Endothelial cell of umbilical vein (primary cell): Measurements from ENCODE around the gene ZNF148. TPM values are rescaled to one million over a fixed set of nuclear protein-coding genes. Genes with fewer than 3 reads are reported as not detected.

ENCODE experiments used
- BruUV-seq: library from RNA; stranded (reverse); fragments of 400-500 nt; replicated peaks from 2 replicates; lab custom pipeline; 2021; lab: Mats Ljungman, UMichigan
- CTCF ChIA-PET: fragments of 300-600, 350-600 bp; sonication (Branson Sonifier 250); formaldehyde crosslinking; loops from one replicate; lab custom pipeline; 2021; ENCODE audit warnings: antibody characterized with exemption, inconsistent platforms; lab: Charles Lee
- POLR2A ChIA-PET: fragments of 300-600, 350-600 bp; sonication (Branson Sonifier 250); formaldehyde crosslinking; loops from one replicate; lab custom pipeline; 2021; ENCODE audit warnings: antibody characterized with exemption, inconsistent platforms; lab: Charles Lee
- DNase-seq: peaks from one replicate; pipeline ENCODE4 v3.0.0-alpha.2; 2011; ENCODE audit warnings: low read depth, low spot score
- FAIRE-seq: peaks from 2 replicates; lab custom pipeline; 2011; peaks lifted over from hg19 to GRCh38; lab: Jason Lieb, UNC
- H2AFZ ChIP-seq: 2 replicates; pipeline ENCODE4 v1.6.0; 2012; ENCODE audit warnings: low read depth, low read length, control low read depth, inconsistent platforms
- H3K27ac ChIP-seq: 2 replicates; pipeline ENCODE4 v1.5.1; 2011; ENCODE audit warnings: low read depth, mild to moderate bottlenecking, control low read depth, low read length, moderate library complexity; ENCODE audit not compliant: insufficient read depth
- H3K27me3 ChIP-seq, 2 experiments: 2 replicates each; pipeline versions ENCODE4 v1.6.0 to v1.6.1; 2011; ENCODE audit warnings: low read length in 2 of 2, mixed read lengths in 1 of 2; ENCODE audit not compliant: control insufficient read depth in 2 of 2, insufficient read depth in 2 of 2
- H3K36me3 ChIP-seq, 2 experiments: 2 replicates in 1 of 2; 3 replicates in 1 of 2; pipeline ENCODE4 v1.5.1; 2011; ENCODE audit warnings: low read length in 2 of 2, mild to moderate bottlenecking in 1 of 2, moderate library complexity in 1 of 2; ENCODE audit not compliant: control insufficient read depth in 2 of 2, insufficient read depth in 2 of 2; ENCODE audit errors: extremely low read depth in 1 of 2
- H3K4me1 ChIP-seq: 3 replicates; pipeline ENCODE4 v1.5.1; 2011; ENCODE audit warnings: mild to moderate bottlenecking, low read length; ENCODE audit not compliant: control insufficient read depth, insufficient read depth; ENCODE audit errors: extremely low read depth
- H3K4me2 ChIP-seq: 2 replicates; pipeline ENCODE4 v1.6.1; 2011; ENCODE audit warnings: low read length, control low read depth, mixed read lengths; ENCODE audit not compliant: insufficient read depth
- H3K4me3 ChIP-seq, 3 experiments: fragments of 200-600 bp in 1 of 3; sonication (generic), shearing (Covaris generic) in 1 of 3; replicated peaks in 1 of 3; 2 replicates each; pipeline ENCODE4 v1.5.1; 2011 to 2016; ENCODE audit warnings: control low read depth in 3 of 3, low read length in 3 of 3, mild to moderate bottlenecking in 2 of 3, inconsistent platforms in 1 of 3, low read depth in 1 of 3, moderate library complexity in 1 of 3; ENCODE audit not compliant: insufficient read depth in 1 of 3
- H3K79me2 ChIP-seq: 2 replicates; pipeline ENCODE4 v1.6.0; 2012; ENCODE audit warnings: low read length, inconsistent platforms; ENCODE audit not compliant: control insufficient read depth, insufficient read depth
- H3K9ac ChIP-seq: replicated peaks from 2 replicates; pipeline ENCODE3; 2011; ENCODE audit warnings: low read length, control low read depth; ENCODE audit not compliant: insufficient read depth; ENCODE audit errors: extremely low read depth
- H3K9me1 ChIP-seq: replicated peaks from 3 replicates; pipeline ENCODE4 v1.6.0; 2011; ENCODE audit warnings: mild to moderate bottlenecking, low read length; ENCODE audit not compliant: control insufficient read depth, insufficient read depth; ENCODE audit errors: extremely low read depth
- H3K9me3 ChIP-seq: replicated peaks from 2 replicates; pipeline ENCODE4 v1.5.1; 2012; ENCODE audit warnings: low read length, inconsistent platforms; ENCODE audit not compliant: control insufficient read depth, insufficient read depth
- H4K20me1 ChIP-seq: replicated peaks from 2 replicates; pipeline ENCODE3; 2011; ENCODE audit warnings: mild to moderate bottlenecking, low read length; ENCODE audit not compliant: control insufficient read depth, insufficient read depth; ENCODE audit errors: extremely low read depth
- EZH2 ChIP-seq: IDR thresholded peaks from 2 replicates; pipeline ENCODE4 v1.6.1; 2012; ENCODE audit warnings: borderline replicate concordance, low read depth, mild to moderate bottlenecking, moderate library complexity, low read length, inconsistent platforms; ENCODE audit not compliant: severe bottlenecking
- FOS ChIP-seq: IDR thresholded peaks from 2 replicates; pipeline ENCODE4 v1.6.1; 2011; ENCODE audit warnings: mild to moderate bottlenecking, low read length, moderate library complexity, borderline replicate concordance; ENCODE audit not compliant: insufficient read depth
- GATA2 ChIP-seq: IDR thresholded peaks from 2 replicates; pipeline ENCODE4 v1.7.0; 2011; ENCODE audit warnings: low read depth, mild to moderate bottlenecking, moderate library complexity, mixed read lengths, low read length; ENCODE audit not compliant: insufficient read length, insufficient read depth
- JUN ChIP-seq: IDR thresholded peaks from 2 replicates; pipeline ENCODE4 v1.6.1; 2011; ENCODE audit warnings: borderline replicate concordance, low read depth; ENCODE audit not compliant: insufficient read length, insufficient read depth
- MYC ChIP-seq: IDR thresholded peaks from one replicate; pipeline ENCODE4 v1.6.1; 2011; ENCODE audit warnings: mild to moderate bottlenecking, low read depth, low read length
- POLR2A ChIP-seq: IDR thresholded peaks from 2 replicates; pipeline ENCODE4 v1.6.1; 2012; ENCODE audit warnings: low read depth, mild to moderate bottlenecking, control low read depth, low read length
- POLR2AphosphoS5 ChIP-seq: IDR thresholded peaks from 2 replicates; pipeline ENCODE4 v1.6.1; 2012; ENCODE audit warnings: low read depth, mild to moderate bottlenecking, control low read depth, low read length, moderate library complexity; ENCODE audit not compliant: insufficient read depth
- dilution Hi-C: fragments of 300-500 bp; cut with MboI; formaldehyde crosslinking; loops from one replicate; pipeline ENCODE4 v1.15.0; 2019; ENCODE audit warnings: low sequenced_read_pairs; ENCODE audit not compliant: extremely low pct_ligation_motif_present
- intact Hi-C: fragments of 100-400 bp; cut with micrococcal nuclease; formaldehyde crosslinking; loops from one replicate; pipeline ENCODE4 v1.10.0; 2022
- polyA plus RNA-seq, 4 experiments: library from polyadenylated mRNA; depleted of rRNA in 3 of 4; stranded (reverse) in 3 of 4; unstranded in 1 of 4; fragments of >200 nt; gene quantifications; 2 replicates each; pipeline versions ENCODE4 v1.2.1 to v1.2.3, GENCODE V29; 2011 to 2012; ENCODE audit warnings: missing spikeins in 1 of 4
- total RNA-seq: library from RNA; stranded (reverse); gene quantifications from 2 replicates; pipeline ENCODE4 v1.2.3, GENCODE V29; 2021
- TF ChIP-seq, protein P1 (sequence below): IDR thresholded peaks from 2 replicates; pipeline ENCODE4 v1.6.1; 2011; ENCODE audit not compliant: insufficient read depth, insufficient read length
- TF ChIP-seq, protein P2 (sequence below), 2 donors: IDR thresholded peaks; 1 replicate in 1 of 2; 2 replicates in 1 of 2; pipeline ENCODE4 v1.5.1; 2011; ENCODE audit warnings: low read length in 2 of 2, mild to moderate bottlenecking in 2 of 2, moderate library complexity in 2 of 2, control low read depth in 1 of 2, inconsistent platforms in 1 of 2, low read depth in 1 of 2; ENCODE audit not compliant: insufficient read depth in 1 of 2; ENCODE audit errors: extremely low read depth in 1 of 2

Gene ZNF148
- total and polyA plus RNA-seq, 2 donors (not counting 3 experiments of a cell fraction or from before 2014, with no cell fraction given), result 8.0 to 41.3 TPM

GRCh38 chr3:125221831-125222230 is 153.3 kb downstream of the ZNF148 start:
- Histone ChIP-seq H3K9me1 (no peaks in the 10 kb centered on the region), H3K4me1 (no peaks in the 10 kb centered on the region), H3K79me2 (no peaks in the 10 kb centered on the region), H2AFZ (no peak overlapping the region), H3K27me3 (no peaks in the 10 kb centered on the region), H3K4me2 (no peak overlapping the region), H3K4me3 (no peak overlapping the region), H4K20me1 (no peaks in the 10 kb centered on the region), H3K36me3 (no peaks in the 10 kb centered on the region), H3K27ac (no peak overlapping the region), H3K9ac (no peak overlapping the region), H3K9me3 (no peaks in the 10 kb centered on the region)
- dilution Hi-C loops (no loop called here), intact Hi-C loops (no loop called here)
- TF ChIP-seq MYC, result no peak
- TF ChIP-seq GATA2, result no peak
- TF ChIP-seq JUN, result no peak
- no peak for TF ChIP-seq FOS
- TF ChIP-seq, protein P1, sequence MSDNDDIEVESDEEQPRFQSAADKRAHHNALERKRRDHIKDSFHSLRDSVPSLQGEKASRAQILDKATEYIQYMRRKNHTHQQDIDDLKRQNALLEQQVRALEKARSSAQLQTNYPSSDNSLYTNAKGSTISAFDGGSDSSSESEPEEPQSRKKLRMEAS, result no peak
- TF ChIP-seq POLR2AphosphoS5, result no peak
- no peak for TF ChIP-seq POLR2A
- TF ChIP-seq EZH2, result no peak
- TF ChIP-seq, protein P2, sequence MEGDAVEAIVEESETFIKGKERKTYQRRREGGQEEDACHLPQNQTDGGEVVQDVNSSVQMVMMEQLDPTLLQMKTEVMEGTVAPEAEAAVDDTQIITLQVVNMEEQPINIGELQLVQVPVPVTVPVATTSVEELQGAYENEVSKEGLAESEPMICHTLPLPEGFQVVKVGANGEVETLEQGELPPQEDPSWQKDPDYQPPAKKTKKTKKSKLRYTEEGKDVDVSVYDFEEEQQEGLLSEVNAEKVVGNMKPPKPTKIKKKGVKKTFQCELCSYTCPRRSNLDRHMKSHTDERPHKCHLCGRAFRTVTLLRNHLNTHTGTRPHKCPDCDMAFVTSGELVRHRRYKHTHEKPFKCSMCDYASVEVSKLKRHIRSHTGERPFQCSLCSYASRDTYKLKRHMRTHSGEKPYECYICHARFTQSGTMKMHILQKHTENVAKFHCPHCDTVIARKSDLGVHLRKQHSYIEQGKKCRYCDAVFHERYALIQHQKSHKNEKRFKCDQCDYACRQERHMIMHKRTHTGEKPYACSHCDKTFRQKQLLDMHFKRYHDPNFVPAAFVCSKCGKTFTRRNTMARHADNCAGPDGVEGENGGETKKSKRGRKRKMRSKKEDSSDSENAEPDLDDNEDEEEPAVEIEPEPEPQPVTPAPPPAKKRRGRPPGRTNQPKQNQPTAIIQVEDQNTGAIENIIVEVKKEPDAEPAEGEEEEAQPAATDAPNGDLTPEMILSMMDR (IDR thresholded peaks at IDR 0.05; ENCODE audit: extremely low read depth in 1 of 2, insufficient read depth in 1 of 2, low read depth in 1 of 2, low read length in 2 of 2), result no peak
- ChIA-PET POLR2A (interaction anchor here (0.6 kb wide), 1 partner anchor 21 kb away, joined by 3 read pairs; no protein-coding TSS in a partner anchor), CTCF (no interaction called here)
- BruUV-seq, result no TSS peak
- no peak for DNase-seq
- no peak for FAIRE-seq
